B cell (primary cell): ENCODE results near the gene TRIM4.
"Not testable (repeated sequence)": the region's sequence is repeated elsewhere in the genome, so short reads cannot be mapped to it uniquely, and the experiment has no call there.

ENCODE experiments used
- CTCF ChIP-seq: fragments of 200-600 bp; IDR thresholded peaks from one replicate; pipeline ENCODE4 v1.8.0; 2022; ENCODE audit warnings: antibody characterized with exemption, mild to moderate bottlenecking
- EZH2 ChIP-seq: IDR thresholded peaks from 2 replicates; pipeline ENCODE4 v1.6.1; 2012; ENCODE audit warnings: borderline replicate concordance, low read depth, mild to moderate bottlenecking, moderate library complexity, low read length; ENCODE audit not compliant: insufficient read depth, poor library complexity, severe bottlenecking

GRCh38 chr7:99952649-99953048 is 33.3 kb upstream of the TRIM4 start:
- not testable (repeated sequence) for TF ChIP-seq EZH2, CTCF
